Stimulated activated CD4-positive, alpha-beta T cell treated with anti-CD3 and anti-CD28 coated beads, Interleukin-15, amount 100 ng/mL, for 1 hour (primary cell): ENCODE data around the gene DEK.
"Not testable (repeated sequence)": the region's sequence is repeated elsewhere in the genome, so short reads cannot be mapped to it uniquely, and the experiment has no call there.

Experiments used
- DNase-seq, 2 donors: peaks; one replicate each; pipeline ENCODE4 v3.0.0-alpha.2; 2020; ENCODE audit warnings: low read depth in 1 of 2, low spot score in 1 of 2

DEK gene

DNA sequence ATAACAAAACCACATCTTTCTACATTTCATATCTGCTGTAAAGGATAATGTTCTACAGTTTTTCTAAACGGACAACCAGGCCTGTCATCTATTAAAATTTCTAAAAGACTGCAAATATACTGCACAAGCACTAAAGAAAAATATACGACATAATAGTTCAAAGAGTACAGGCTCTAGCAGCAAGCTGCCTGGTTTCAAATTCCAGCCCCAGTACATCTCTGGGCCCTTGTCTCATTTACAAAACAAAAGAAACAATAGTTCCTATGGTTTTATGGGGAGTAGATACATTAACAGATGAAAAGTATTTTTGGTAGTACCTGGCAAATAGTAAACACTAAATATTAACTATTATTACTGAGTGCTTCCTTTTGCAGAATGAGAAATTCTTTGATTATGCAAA, 24.1 kb downstream of the DEK start:
- DNase-seq: no peak

DNA sequence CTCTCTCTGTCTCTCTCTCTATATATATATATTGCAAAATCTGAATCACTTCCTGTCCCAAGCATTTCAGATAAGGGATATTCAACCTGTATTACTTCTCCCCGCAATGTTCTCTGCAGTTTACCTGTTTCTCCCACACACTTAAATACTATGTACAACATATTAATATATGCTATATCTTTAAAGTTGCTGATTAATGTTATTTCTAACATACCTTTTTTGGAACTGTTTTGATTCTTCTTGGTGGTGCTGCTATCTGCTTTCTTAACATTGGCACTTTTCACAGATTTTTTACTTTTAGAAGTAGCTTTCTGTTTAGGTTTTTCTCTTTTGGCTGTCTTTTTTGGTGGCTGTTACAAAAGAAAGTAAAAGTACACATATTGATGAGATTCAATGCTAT, 27.2 kb downstream of the DEK start:
- no peak for DNase-seq

DNA sequence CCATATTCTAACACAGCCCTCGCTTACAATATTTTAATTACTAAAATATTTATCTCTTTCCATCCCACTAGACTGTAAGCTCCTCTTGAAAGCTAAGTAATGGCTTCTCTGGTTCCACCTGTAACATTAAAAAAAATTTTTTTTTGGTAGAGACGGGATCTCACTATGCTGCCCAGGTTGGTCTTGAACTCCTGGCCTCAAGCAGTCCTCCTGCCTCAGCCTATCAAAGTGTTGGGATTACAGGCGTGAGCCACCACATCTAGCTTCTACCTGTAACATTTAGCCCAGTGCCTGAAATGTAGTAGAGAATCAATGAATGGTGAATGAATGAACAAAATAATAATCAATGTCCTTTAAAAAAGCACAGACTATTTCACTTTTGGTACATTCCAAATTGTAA, 28.8 kb downstream of the DEK start:
- DNase-seq: no peak

DNA sequence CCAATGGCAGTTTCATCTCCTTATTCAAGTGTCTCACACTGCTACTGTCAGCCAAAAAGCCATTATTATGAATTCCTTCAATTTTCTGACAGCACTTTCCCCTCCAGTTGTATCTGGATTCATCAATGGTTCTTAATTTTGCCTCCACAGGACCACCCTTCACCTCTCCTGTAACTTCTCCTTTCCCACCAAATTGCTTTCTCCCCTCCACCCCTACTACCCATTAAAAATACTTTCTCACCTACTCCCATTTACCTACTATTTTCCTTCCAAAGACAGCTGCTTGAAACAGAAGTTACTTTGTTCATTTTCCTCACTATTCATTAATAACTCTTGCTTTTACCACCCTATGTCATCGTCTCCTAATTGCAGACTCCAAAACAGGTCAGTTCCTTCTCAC, 29.8 kb downstream of the DEK start:
- DNase-seq: no peak

DNA sequence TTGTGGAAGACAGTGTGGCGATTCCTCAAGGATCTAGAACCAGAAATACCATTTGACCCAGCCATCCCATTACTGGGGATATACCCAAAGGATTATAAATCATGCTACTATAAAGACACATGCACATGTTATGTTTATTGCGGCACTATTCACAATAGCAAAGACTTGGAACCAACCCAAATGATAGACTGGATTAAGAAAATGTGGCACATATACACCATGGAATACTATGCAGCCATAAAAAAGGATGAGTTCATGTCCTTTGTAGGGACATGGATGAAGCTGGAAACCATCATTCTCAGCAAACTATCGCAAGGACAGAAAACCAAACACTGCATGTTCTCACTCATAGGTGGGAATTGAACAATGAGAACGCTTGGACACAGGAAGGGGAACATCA, 30.6 kb downstream of the DEK start:
- not testable (repeated sequence) for DNase-seq

DNA sequence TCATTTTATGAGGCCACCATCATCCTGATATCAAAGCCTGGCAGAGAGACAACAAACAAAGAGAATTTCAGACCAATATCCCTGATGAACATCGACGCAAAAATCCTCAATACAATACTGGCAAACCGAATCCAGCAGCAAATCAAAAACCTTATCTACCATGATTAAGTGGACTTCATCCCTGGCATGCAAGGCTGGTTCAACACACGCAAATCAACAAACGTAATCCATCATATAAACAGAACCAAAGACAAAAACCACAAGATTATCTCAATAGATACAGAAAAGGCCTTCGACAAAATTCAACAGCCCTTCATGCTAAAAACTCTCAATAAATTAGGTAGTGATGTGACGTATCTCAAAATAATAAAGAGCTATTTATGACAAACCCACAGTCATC, 32.5 kb downstream of the DEK start:
- not testable (repeated sequence) for DNase-seq

DNA sequence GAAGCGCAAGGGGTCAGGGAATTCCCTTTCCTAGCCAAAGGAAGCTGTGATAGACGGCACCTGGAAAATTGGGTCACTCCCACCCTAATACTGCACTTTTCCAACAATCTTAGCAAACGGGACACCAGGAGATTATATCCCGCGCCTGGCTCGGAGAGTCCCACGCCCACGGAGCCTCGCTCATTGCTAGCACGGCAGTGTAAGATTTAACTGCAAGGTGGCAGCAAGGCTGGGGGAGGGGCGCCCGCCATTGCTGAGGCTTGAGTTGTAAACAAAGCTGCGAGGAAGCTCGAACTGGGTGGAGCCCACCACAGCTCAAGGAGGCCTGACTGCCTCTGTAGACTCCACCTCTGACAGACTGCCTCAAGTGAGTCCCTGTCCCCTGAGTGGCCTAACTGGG, 35.7 kb downstream of the DEK start:
- DNase-seq: not testable (repeated sequence)

DNA sequence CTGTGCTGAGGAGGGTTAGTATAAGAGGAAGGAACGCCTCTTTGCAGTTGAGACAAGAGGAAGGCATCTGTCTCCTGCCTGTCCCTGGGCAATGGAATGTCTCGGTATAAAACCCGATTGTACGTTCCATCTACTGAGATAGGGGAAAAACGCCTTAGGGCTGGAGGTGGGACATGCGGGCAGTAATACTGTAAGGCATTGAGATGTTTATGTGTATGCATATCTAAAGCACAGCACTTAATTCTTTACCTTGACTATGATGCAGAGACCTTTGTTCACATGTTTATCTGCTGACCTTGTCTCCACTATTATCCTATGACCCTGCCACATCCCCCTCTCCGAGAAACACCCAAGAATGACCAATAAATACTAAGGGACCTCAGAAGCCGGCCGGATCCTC, 37.2 kb downstream of the DEK start:
- DNase-seq: not testable (repeated sequence)

DNA sequence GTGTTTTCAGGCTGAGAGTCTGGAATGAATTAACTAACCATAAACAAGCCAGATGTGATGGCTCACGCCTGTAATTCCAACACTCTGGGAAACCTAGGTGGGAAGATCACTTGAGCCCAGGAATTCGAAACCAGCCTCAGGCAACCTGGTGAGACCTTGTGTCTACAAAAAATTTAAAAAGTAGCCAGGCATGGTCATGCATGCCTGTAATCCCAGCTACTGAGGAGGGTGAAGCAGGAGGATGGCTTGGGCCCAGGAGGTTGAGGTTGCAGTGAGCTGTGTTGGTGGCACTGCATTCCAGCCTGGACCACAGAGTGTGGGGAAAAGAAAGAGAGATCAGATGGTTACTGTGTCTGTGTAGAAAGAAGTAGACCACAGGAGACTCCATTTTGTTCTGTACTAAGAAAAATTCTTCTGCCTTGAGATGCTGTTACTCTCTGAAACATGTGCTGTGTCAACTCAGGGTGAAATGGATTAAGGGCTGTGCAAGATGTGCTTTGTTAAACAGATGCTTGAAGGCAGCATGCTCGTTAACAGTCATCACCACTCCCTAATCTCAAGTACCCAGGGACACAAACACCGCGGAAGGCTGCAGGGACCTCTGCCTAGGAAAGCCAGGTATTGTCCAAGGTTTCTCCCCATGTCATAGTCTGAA, 37.8 kb downstream of the DEK start:
- not testable (repeated sequence) for DNase-seq

DNA sequence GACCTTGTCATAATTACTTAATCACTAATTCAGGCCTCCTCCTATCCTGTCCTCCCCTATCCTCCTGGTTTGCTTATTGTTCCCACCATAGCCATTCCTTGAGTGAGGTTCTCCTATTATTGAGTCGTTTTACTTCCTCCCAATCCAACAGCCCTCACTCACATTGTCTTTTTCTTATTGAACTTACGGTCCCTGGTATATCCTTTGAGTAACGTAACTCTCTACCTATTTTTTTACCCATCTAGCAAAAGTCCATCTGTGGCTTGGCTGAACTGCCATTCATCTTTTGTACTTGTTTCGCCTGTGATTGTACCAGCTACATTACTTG, 43.1 kb downstream of the DEK start:
- no peak for DNase-seq

DNA sequence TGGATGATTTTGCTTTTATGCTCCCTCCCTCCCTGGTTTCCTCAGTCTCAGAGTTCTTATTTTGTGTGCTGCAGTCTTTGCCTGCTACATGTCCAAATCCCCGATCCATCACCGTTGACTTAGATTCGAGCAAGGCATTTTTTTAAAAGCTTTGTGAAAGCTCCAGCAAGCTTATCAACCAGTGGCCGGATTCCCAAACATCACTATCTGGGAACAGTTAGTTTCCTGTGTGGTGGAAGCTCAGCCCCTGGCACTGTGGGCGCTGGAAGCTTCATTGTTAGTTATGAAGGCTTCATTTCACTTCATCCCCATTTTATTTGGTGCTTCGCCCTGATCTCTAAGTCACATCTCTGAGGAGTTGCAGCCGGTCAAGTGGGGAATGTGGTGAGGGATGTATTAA, 44.7 kb downstream of the DEK start:
- DNase-seq: no peak

DNA sequence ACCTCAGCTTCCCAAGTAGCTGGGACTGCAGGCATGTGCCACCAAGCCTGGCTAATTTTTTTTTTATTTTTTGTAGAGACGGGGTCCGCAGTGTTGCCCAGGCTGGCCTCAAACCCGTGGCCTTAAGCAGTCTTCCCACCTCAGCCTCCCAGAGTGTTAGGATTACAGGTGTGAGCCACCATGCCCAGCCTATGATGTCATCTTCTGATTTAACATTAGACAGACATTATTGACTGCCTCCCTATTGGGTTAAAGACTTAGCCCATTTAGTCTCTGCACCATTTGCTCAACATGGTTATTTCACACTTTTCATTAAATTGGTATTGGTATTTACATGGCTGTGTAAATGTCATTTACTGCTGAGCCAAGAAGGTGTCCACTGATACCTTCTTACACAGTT, 46.1 kb downstream of the DEK start:
- DNase-seq: no peak

DNA sequence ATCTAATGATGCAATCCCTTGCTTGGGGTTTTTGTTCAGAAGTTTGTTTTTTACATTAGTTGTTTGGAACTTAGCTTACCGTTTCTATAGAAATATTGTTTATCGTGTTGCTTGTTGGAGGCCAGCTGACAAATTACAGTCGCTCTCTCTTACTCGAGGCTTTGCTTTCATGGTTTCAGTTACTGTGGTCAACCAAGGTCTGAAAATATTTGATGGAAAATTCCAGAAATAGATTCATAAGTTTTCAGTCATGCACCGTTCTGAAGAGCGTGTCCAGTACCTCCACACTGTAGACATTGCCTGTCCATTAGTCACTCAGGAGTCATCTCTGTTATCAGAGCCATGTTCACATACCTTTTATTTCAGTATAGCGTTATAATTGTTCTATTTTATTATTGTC, 47.9 kb downstream of the DEK start:
- DNase-seq: no peak

DNA sequence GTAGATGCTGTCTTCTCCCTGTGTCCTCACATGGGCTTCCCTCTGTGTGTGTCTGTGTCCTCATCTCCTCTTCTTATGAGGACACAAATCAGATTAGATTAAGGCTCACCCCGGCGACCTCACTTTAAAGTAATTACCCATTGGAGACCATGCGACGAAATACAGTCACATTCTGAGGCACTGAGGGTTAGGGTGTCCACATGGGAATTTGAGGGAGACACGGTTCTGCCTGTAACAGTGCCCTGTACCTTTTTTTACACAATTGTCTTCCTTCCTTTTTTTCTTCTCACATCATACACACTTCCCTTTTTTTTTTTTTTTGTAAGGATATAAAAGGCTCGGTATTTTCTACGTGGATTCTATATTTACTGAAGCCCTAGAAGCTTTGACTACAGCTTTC, 48.9 kb downstream of the DEK start:
- no peak for DNase-seq

DNA sequence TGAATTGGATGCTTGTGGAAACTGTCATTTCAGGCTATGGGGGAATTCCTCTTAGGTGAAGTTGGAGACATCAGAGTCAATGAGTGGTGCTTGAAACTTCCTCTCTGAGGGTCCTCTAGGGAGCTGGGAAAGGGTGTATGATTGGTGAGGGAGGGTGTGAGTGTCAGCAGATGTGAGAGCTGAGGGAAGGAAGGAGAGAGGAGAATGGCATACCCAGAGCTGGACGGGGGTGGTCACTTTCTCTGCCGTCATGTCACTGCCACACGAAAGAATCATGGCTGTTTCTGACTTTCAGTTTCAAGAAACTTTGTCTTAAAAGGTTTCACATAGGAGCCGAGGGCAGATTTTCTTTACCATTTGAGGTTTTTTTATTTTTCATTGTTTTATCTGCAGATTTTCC, 50.3 kb downstream of the DEK start:
- DNase-seq: no peak

DNA sequence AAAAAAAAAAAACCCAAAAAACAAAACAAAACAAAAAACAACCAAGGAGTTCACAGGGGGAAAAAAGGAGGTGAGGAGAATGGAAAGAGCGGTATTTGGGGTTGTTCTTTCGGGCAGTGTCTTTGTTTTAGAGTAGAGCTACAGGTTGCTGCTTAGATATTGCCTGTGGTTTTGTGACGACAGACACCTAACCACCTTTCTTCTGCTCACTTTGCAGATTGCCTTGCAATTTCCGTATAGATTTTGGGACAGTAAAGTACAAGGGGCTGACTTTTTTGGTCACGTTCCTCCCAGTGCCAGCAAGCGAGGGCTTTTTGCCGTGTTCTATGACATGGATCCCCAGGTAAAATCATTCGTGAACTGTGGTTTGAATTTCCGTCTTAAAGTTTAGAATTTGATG, 50.9 kb downstream of the DEK start:
- DNase-seq: no peak

DNA sequence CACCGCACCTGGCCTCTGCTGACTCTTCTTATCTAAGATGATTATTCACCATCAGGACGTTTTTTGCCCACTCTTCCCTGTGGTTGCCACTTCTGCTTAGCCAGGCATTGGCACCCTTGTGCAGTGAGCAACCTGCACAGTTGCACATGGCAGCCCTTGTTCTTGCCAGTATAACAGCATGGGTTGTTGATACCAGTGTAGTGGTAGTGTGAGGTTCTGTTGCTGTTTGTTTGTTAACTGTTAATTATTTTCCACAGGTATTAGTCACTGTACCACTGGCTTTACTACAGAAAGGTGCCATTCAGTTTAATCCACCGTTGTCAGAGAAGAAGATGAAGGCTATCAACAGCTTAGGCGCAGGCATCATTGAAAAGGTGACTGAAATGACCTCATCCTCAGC, 52.1 kb downstream of the DEK start:
- no peak for DNase-seq

DNA sequence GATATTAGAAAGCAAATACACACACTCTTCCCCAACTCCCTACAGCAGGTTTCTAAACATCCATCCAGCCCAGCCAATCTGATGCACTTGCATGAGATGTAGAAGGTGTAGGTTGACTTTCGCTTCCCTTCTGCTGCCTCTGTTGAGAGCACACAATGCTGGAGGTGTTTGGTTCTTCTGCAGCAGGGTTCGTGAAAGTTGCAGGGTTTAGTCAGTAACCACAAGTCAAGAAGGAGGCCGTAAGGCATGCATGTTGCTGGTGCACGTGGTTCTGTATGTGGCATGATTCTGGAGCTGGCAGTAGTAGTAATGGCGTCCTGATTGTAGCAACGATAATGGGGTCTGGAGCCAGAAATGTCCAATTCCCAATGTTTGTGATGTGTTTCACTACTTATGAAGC, 53.0 kb downstream of the DEK start:
- DNase-seq: no peak

DNA sequence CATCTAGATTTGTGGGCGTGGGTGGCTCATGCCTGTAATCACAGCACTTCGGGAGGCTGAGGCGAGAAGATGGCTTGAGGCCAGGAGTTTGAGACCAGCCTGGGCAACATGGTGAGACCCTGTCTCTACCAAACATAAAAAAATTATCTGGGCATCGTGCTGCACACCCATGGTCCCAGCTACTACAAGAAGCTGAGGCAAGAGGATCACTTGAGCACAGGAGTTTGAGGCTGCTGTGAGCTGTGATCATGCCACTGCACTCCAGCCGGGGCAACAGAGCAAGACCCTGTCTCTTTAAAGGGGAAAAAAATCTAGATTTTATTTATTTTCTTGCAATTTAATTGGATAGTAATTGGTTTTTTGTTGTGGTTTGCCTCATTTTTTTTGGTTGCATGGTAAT, 53.6 kb downstream of the DEK start:
- DNase-seq: no peak

DNA sequence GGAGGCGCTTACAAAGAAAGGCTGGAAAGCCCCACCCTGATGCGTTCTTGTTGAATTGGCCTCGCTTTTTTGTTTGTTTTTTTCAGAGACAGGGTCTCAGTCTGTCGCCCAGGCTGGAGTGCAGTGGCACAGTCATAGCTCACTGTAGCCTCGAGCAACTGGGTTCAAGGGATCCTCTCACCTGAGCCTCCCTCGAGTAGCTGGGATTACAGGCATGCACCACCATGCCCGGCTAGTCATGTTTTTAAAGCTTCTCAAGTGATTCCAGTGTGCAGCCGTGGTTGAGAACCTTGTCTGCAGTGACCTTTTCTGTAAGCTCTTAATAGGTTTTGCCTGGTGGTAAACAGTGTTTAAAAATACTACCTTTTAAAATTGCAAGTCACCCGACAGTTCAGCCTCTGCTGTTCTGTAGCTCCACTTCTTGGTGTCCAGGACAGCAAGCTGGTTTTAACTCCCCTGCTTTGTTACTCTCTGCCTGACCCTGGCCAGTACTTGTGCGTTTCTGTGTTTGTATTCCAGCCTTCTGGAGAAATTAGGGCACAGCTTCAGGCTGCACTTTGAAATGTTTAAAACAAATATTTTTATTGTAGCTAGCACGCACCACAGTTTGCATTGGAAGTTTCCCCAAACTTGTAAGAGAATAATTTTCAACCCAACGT, 54.7 kb downstream of the DEK start:
- no peak for DNase-seq

DNA sequence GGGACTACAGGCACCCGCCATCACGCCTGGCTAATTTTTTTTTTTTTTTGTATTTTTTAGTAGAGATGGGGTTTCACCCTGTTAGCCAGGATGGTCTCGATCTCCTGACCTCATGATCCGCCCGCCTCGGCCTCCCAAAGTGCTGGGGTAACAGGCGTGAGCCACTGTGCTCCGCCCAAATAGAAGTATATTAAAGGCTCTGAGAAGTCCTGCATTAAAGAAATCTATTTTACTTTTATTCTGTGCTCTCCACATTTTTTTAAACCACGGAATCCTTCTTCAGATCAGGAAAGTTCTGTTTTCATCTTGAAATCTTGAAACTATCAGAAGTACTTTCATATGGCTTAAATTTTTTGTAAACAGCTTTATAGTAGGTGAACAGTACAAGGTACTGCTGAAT, 55.6 kb downstream of the DEK start:
- DNase-seq: not testable (repeated sequence)

DNA sequence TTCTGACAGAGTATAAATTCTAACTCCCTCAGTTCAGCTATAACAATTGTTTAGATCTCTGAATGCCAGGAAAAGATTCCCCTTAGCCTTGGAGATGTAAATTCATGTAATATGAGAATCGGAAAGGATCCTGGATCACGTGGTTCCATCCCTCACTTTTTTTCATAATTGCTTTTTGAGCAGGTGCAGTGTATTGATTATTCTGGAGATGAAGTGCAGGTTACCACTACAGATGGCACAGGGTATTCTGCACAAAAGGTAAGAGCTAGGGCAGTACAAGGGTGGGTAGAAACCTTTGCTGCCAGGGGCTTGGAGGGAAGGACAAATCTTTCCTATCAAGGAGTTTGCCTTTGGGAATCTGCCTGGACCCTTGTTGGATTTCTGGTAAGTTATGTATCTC, 56.4 kb downstream of the DEK start:
- DNase-seq: no peak

DNA sequence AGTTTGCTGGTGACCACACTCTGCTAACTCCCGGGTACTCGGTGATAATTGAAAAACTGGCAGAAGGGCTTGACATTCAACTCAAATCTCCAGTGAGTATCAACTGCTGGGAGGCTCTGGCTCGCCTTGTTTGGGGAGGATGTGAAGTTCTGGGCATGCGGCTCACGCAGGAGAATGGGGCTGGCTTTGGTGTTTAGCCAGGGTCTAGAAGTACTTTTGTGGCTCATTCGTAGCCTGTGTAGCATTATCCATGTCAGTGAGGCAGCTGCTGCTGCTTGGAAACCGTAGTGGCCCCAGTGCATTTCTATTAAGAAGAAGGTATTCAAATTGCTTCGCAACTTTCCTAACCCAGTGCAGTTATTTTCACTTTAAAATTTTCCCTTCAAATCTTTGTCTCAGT, 56.9 kb downstream of the DEK start:
- DNase-seq: no peak
